Tibial nerve (tissue), 4 donors: ENCODE measurements around the gene NUDC. TPM values are rescaled to one million over a fixed set of nuclear protein-coding genes. Genes with fewer than 3 reads are reported as not detected.

ENCODE experiments used
- DNase-seq, 2 donors: peaks; one replicate each; pipeline ENCODE4 v3.0.0-alpha.2; 2019; ENCODE audit warnings: low spot score in 2 of 2
- H3K27ac ChIP-seq, 4 donors: fragments of 200-600 bp; sonication (generic) in 3 of 4; one replicate each; pipeline ENCODE4 v1.5.1; 2017 to 2019; ENCODE audit warnings: mild to moderate bottlenecking in 1 of 4
- H3K27me3 ChIP-seq, 2 donors: fragments of 200-600 bp; sonication (generic) in 1 of 2; one replicate each; pipeline versions ENCODE4 v1.5.1 to v1.6.0; 2017 to 2019
- H3K36me3 ChIP-seq, 3 donors: fragments of 200-600 bp; sonication (generic); one replicate each; pipeline ENCODE4 v1.5.1; 2018 to 2019
- H3K4me1 ChIP-seq, 4 donors: fragments of 200-600 bp; sonication (generic) in 3 of 4; one replicate each; pipeline ENCODE4 v1.5.1; 2017 to 2019
- H3K4me3 ChIP-seq, 4 donors: fragments of 200-600 bp; sonication (generic) in 3 of 4; one replicate each; pipeline ENCODE4 v1.5.1; 2017 to 2019; ENCODE audit warnings: mild to moderate bottlenecking in 1 of 4, moderate library complexity in 1 of 4
- H3K9me3 ChIP-seq, 4 donors: fragments of 200-600 bp; sonication (generic) in 3 of 4; one replicate each; pipeline ENCODE4 v1.5.1; 2017 to 2019
- CTCF ChIP-seq, 5 experiments: fragments of 200-600 bp in 3 of 5; fragments of 450-650 bp in 2 of 5; sonication (generic) in 3 of 5; IDR thresholded peaks; one replicate each; pipeline ENCODE4 v1.5.1; 2016 to 2019; ENCODE audit warnings: antibody characterized with exemption in 5 of 5, mild to moderate bottlenecking in 3 of 5, moderate library complexity in 2 of 5
- EP300 ChIP-seq, 2 donors: sonication (generic); formaldehyde crosslinking; IDR thresholded peaks; one replicate each; pipeline ENCODE4 v1.6.1; 2017; ENCODE audit warnings: antibody characterized with exemption in 2 of 2, mild to moderate bottlenecking in 1 of 2
- POLR2A ChIP-seq, 2 donors: fragments of 450-650 bp; IDR thresholded peaks; one replicate each; pipeline ENCODE4 v1.6.1; 2017; ENCODE audit warnings: antibody characterized with exemption in 2 of 2, mild to moderate bottlenecking in 2 of 2, moderate library complexity in 2 of 2
- WGBS, 2 donors: methylation state at CpG; one replicate each; pipeline ENCODE4 v1.1.5; 2018; 5-methylcytosine and 5-hydroxymethylcytosine counted together
- total RNA-seq, 4 donors: library from RNA; depleted of rRNA; stranded (reverse); fragments of >200 nt; gene quantifications; one replicate each; pipeline ENCODE4 v1.1.0, GENCODE V29; 2016

Gene NUDC
- total RNA-seq, 4 donors from 2014 or later = 47.9 to 60.9 (median 57.0) TPM

GRCh38 chr1:26890467-26890796 lies 31.1 kb upstream of the NUDC start:
- Histone ChIP-seq H3K27me3 (no peaks in the 10 kb centered on the region), H3K9me3 (no peaks in the 10 kb centered on the region), H3K36me3 (peaks cover 4 to 77% (median 32%) of the 10 kb centered on the region in 3 donors), H3K27ac (peak overlapping the region; percentile 85 to 97 (median 92)), H3K4me3 (peak overlapping the region; percentile 75 to 97 (median 81)), H3K4me1 (peaks cover 5 to 28% (median 17%) of the 10 kb centered on the region in 4 donors)
- DNase-seq = peak in 1 of 2 donors; percentile 5
- TF ChIP-seq CTCF (IDR thresholded peaks at IDR 0.05) (no peak), POLR2A (IDR thresholded peaks at IDR 0.05) (no peak), EP300 (IDR thresholded peaks at IDR 0.05) (no peak)
- WGBS, 2 donors = 0 to 3% methylated on average over 12 of the region's 12 CpGs

- Histone ChIP-seq H3K36me3 (peaks cover 7 to 70% (median 24%) of the 10 kb centered on the region in 3 donors), H3K9me3 (no peaks in the 10 kb centered on the region), H3K4me3 (no peak overlapping the region), H3K27ac (no peak overlapping the region), H3K27me3 (no peaks in the 10 kb centered on the region), H3K4me1 (peaks cover 3 to 35% (median 11%) of the 10 kb centered on the region in 4 donors)
- no peak for DNase-seq
- TF ChIP-seq EP300 (IDR thresholded peaks at IDR 0.05) (no peak), POLR2A (IDR thresholded peaks at IDR 0.05) (no peak), CTCF (IDR thresholded peaks at IDR 0.05) (no peak)
- 88 to 89% methylated on average over 13 of the region's 13 CpGs for WGBS, 2 donors
Observed at GRCh38 chr1:26894263-26894662, 27.3 kb upstream of the NUDC start.

GRCh38 chr1:26897351-26897750 lies 24.2 kb upstream of the NUDC start:
- Histone ChIP-seq H3K4me3 (no peak overlapping the region), H3K9me3 (no peaks in the 10 kb centered on the region), H3K27ac (no peak overlapping the region), H3K4me1 (peaks cover 4 to 34% (median 7%) of the 10 kb centered on the region in 4 donors), H3K27me3 (no peaks in the 10 kb centered on the region), H3K36me3 (peaks cover 4 to 60% (median 19%) of the 10 kb centered on the region in 3 donors)
- 89 to 91% methylated on average over 8 of the region's 9 CpGs for WGBS, 2 donors
- no peak for TF ChIP-seq CTCF (IDR thresholded peaks at IDR 0.05)
- TF ChIP-seq POLR2A (IDR thresholded peaks at IDR 0.05) = no peak
- TF ChIP-seq EP300 (IDR thresholded peaks at IDR 0.05) = no peak
- no peak for DNase-seq

GRCh38 chr1:26900001-26900814 lies 21.3 kb upstream of the NUDC start, which contains the start of gene GPATCH3:
GPATCH3 (minus strand) TSS chr1:26900467; CDS start chr1:26900442, 25 bp downstream.
- TF ChIP-seq EP300 (IDR thresholded peaks at IDR 0.05) (peak; percentile 25 to 90), POLR2A (IDR thresholded peaks at IDR 0.05) (peak in 1 of 2 donors; percentile 46), CTCF (IDR thresholded peaks at IDR 0.05) (peak in 1 of 5 experiments; percentile 25)
- WGBS, 2 donors = 1 to 4% methylated on average over 50 of the region's 50 CpGs
- H3K4me1 ChIP-seq = peaks cover 4 to 34% (median 7%) of the 10 kb centered on the region in 4 donors

More at GRCh38 chr1:26900001-26900814, 21.3 kb upstream of the NUDC start, which contains the start of gene GPATCH3:
- DNase-seq = peak; percentile 93 to 96
- H3K9me3 ChIP-seq = no peaks in the 10 kb centered on the region
- H3K27ac ChIP-seq = peak within 1 kb of the TSS; percentile 72 to 87 (median 78)
- H3K4me3 ChIP-seq = peak within 1 kb of the TSS; percentile 70 to 97 (median 87)
- no peaks in the 10 kb centered on the region for H3K27me3 ChIP-seq
- peaks cover 2 to 32% (median 4%) of the 10 kb centered on the region in 3 donors for H3K36me3 ChIP-seq
